Activated CD4-positive, alpha-beta T cell treated with anti-CD3 and anti-CD28 coated beads, Interleukin-2, amount 50 U/mL, for 1 hour (primary cell): Measurements from ENCODE around the gene DNAJC5.
"Not testable (repeated sequence)": the region's sequence is repeated elsewhere in the genome, so short reads cannot be mapped to it uniquely, and the experiment has no call there.

Experiments used
- DNase-seq: peaks from one replicate; pipeline ENCODE4 v3.0.0-alpha.2; 2020

DNAJC5 gene

GRCh38 chr20:63861981-63862901 lies 32.7 kb upstream of the DNAJC5 start:
- DNase-seq = no peak

GRCh38 chr20:63863021-63863797 lies 31.7 kb upstream of the DNAJC5 start:
- no peak for DNase-seq

- peak; percentile 70 for DNase-seq
Measured at GRCh38 chr20:63863798-63864544, 31.0 kb upstream of the DNAJC5 start.

- no peak for DNase-seq
Measured at GRCh38 chr20:63864545-63864977, 30.4 kb upstream of the DNAJC5 start.

GRCh38 chr20:63864978-63865640 lies 29.8 kb upstream of the DNAJC5 start, which contains the start of gene TPD52L2:
Gene TPD52L2, plus strand, starts transcription at chr20:63865270. Its CDS starts 96 bp downstream, at chr20:63865366.
- peak; percentile 98 for DNase-seq

- not testable (repeated sequence) for DNase-seq
Measured at GRCh38 chr20:63867042-63867441, 27.9 kb upstream of the DNAJC5 start.

GRCh38 chr20:63868264-63868663 lies 26.7 kb upstream of the DNAJC5 start:
- no peak for DNase-seq

GRCh38 chr20:63873477-63873971 lies 21.4 kb upstream of the DNAJC5 start:
- no peak for DNase-seq

GRCh38 chr20:63874241-63874640 lies 20.7 kb upstream of the DNAJC5 start:
- not testable (repeated sequence) for DNase-seq

- DNase-seq = no peak
Measured at GRCh38 chr20:63876489-63877036, 18.4 kb upstream of the DNAJC5 start.

GRCh38 chr20:63877755-63878470 lies 17.0 kb upstream of the DNAJC5 start:
- DNase-seq = no peak

GRCh38 chr20:63878899-63879663 lies 15.8 kb upstream of the DNAJC5 start:
- DNase-seq = no peak

GRCh38 chr20:63880901-63881300 lies 14.0 kb upstream of the DNAJC5 start:
- not testable (repeated sequence) for DNase-seq

GRCh38 chr20:63881451-63882226 lies 13.3 kb upstream of the DNAJC5 start:
- DNase-seq = no peak

- no peak for DNase-seq
Measured at GRCh38 chr20:63882257-63883200, 12.4 kb upstream of the DNAJC5 start.

GRCh38 chr20:63883201-63883593 lies 11.7 kb upstream of the DNAJC5 start:
- DNase-seq = no peak

GRCh38 chr20:63884506-63885263 lies 10.2 kb upstream of the DNAJC5 start:
- no peak for DNase-seq
